Stimulated activated naive CD8-positive, alpha-beta T cell treated with anti-CD3 and anti-CD28 coated beads, Interleukin-15, amount 100 ng/mL, for 72 hours (primary cell): Measurements from ENCODE around the gene RGS5.
"Not testable (repeated sequence)": the region's sequence is repeated elsewhere in the genome, so short reads cannot be mapped to it uniquely, and the experiment has no call there.

Source experiments
- ATAC-seq: fragments of 150-1000 bp; cut with Tn5 transposase; 2 replicates; pipeline ENCODE4 v1.10.0; 2021; ENCODE audit warnings: mild to moderate bottlenecking, moderate library complexity
- DNase-seq, 2 donors: peaks; one replicate each; pipeline ENCODE4 v3.0.0; 2021 to 2022
- H3K27ac Mint-ChIP-seq, 2 donors: one replicate each; pipeline ENCODE4 v1.8.0; 2022; ENCODE audit warnings: mild to moderate bottlenecking in 2 of 2, mixed read lengths in 2 of 2, moderate library complexity in 2 of 2
- H3K27me3 Mint-ChIP-seq: one replicate; pipeline ENCODE4 v1.8.0; 2022; ENCODE audit warnings: mixed read lengths
- H3K4me1 Mint-ChIP-seq: one replicate; pipeline ENCODE4 v1.8.0; 2022; ENCODE audit warnings: mild to moderate bottlenecking, mixed read lengths
- H3K4me3 Mint-ChIP-seq, 2 donors: one replicate each; pipeline ENCODE4 v1.8.0; 2022; ENCODE audit warnings: mild to moderate bottlenecking in 2 of 2, mixed read lengths in 2 of 2, moderate library complexity in 1 of 2
- H3K9me3 Mint-ChIP-seq, 2 donors: one replicate each; pipeline ENCODE4 v1.8.0; 2022; ENCODE audit warnings: mixed read lengths in 2 of 2

Gene RGS5, protein sequence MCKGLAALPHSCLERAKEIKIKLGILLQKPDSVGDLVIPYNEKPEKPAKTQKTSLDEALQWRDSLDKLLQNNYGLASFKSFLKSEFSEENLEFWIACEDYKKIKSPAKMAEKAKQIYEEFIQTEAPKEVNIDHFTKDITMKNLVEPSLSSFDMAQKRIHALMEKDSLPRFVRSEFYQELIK

DNA sequence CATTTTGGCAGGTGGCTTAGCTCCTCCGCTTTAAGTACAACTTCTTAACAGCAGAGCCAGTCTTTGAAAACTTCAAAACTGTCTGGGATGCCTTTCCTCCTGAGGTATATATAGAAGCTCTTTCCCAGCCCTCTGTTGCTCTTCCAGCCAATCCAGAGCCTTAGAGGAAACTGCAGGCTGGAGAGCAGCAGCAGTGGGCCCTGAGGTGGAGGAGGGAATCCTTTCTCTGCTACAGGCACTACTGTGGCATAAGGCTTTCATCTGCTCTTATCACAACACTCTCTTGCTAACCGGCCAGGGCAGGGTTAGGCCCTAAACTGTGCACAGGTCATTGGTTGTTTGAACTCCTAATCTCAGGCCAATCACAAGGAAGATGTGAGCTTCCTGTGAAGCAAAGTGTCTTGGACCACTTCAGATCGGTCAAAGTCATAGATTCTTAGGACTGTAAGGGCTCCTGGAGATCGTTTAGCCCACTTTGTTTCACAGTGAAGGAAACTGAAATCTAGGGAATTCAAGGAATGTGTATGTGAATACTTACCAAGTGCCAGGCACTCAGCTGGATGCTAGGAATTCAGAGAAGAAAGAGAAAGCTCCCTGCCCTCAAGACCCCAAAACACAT is at the start of gene RGS5:
Gene RGS5 (minus strand): TSS at position 84 of the 619 bp plus-strand sequence. CDS start 81 bp downstream, at position 3.
- Mint-ChIP-seq H3K4me1 (no peaks in the 10 kb centered on the region), H3K9me3 (no peaks in the 10 kb centered on the region), H3K4me3 (no peak within 1 kb of the TSS), H3K27ac (no peak within 1 kb of the TSS), H3K27me3 (no peaks in the 10 kb centered on the region)
- ATAC-seq = no peak
- DNase-seq = no peak

DNA sequence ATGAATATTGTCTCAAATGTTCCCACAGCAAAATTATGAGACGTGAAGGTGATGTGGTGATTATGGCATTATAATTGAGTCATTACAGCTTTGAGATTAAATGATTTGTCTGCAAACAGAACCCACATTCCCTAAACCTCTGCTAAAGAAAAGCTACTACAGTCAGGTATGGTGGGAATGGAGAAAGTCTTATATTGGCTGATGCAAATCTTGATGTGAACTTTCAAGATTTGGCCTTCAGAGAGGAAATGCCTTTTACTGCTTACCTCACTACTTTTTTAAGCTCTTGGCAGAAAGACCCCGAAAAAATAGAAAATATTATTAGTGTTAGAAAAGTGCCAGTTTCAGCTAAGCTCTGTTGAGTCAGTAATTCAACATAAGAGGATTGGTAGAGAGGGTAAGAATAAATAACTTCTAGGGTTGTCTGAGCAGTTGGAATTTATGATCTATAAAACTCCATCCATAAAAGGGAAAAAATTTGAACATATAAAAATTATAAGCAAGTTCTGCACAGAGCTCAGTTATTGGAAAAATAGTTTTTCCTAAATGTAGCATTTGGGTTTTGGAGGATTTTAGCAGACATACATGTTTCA is 47.8 kb upstream of the RGS5 start:
- Mint-ChIP-seq H3K27ac (no peak overlapping the region), H3K9me3 (no peaks in the 10 kb centered on the region), H3K27me3 (no peaks in the 10 kb centered on the region), H3K4me1 (no peaks in the 10 kb centered on the region), H3K4me3 (no peak overlapping the region)
- DNase-seq = no peak
- ATAC-seq = no peak

DNA sequence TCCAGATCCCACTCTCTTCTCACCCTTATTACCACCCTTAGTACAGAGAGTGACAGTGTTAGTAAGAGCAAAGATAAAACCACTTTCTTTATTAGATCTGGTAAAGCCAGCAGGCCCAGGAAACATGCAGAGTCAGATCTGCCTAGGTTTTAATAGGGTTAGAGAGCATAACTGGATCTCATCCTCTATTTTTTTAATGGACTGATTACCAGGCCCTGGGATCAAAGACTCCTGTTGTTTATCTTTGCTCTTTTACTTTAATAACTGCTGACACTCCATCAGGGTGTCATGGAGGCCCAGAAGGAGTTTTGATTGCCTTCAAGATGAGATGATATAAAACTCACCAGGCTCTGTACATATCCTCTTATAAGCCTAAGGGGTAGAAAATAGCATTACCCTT is 45.3 kb upstream of the RGS5 start:
- Mint-ChIP-seq H3K9me3 (no peaks in the 10 kb centered on the region), H3K27ac (no peak overlapping the region), H3K4me1 (no peaks in the 10 kb centered on the region), H3K4me3 (no peak overlapping the region), H3K27me3 (no peaks in the 10 kb centered on the region)
- no peak for DNase-seq
- ATAC-seq = no peak

DNA sequence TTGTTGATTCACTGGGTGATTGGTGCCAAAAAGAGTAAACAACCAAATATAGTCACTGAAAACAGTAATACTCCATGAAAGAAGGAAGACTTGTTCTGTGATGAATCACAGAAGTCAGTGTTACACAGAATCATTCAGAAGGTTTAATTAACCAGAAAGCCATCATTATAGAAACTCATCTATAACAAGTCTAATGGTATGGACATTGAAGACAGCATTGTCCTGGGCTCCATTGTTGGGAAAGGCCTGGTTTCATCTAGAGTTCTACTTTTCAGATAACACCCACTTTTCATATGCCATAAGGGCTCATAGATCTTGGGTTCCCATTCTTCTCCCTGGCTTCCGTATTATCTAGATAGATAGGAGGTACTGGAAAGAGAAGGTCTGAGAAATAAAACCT is 41.9 kb upstream of the RGS5 start:
- H3K27ac Mint-ChIP-seq, H3K4me3 Mint-ChIP-seq, DNase-seq, H3K27me3 Mint-ChIP-seq, H3K4me1 Mint-ChIP-seq, H3K9me3 Mint-ChIP-seq, ATAC-seq: not testable (repeated sequence)

DNA sequence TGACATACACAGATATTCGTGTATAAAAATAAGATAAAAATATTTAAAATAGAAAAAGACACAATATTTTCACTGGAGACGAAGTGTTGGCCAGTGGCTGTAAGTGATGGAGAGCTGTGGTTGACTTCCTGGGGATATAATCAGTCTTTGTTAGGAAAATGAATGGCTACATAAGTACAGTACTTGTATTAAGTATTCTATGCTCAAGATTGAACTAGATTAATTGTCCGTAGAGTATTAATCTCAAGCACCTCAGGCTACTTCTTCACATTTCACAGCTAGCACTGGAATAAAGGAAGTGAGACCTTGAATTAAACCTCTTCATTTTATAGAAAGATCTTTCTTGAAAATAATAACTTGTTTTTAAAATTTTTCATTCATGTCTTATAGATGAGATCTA is 39.0 kb upstream of the RGS5 start:
- ATAC-seq (no peak), DNase-seq (no peak)
- Mint-ChIP-seq H3K27me3 (no peaks in the 10 kb centered on the region), H3K27ac (no peak overlapping the region), H3K4me1 (no peaks in the 10 kb centered on the region), H3K9me3 (peaks cover 0 to 4% of the 10 kb centered on the region in 2 donors), H3K4me3 (no peak overlapping the region)

DNA sequence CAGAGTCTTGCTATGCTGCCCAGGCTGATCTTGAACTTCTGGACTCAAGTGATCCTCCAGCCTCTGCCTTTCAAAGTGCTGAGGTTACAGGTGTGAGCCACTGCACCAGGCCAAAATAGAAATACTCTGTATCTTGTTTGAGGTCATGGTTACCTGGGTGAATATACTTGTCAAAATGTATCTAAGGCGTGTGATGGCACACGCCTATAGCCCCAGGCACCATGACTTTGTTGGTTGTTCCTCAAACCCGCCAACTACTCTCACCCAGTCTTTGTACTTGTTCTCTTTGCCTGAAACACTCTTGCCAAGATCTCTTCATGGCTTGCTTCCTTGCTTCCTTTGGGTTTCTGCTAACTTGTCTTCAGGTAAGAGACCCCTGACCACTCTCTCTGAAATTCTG is 38.0 kb upstream of the RGS5 start:
- Mint-ChIP-seq H3K27me3 (no peaks in the 10 kb centered on the region), H3K4me3 (no peak overlapping the region), H3K9me3 (peaks cover 0 to 4% of the 10 kb centered on the region in 2 donors), H3K4me1 (no peaks in the 10 kb centered on the region), H3K27ac (no peak overlapping the region)
- DNase-seq (no peak), ATAC-seq (no peak)

DNA sequence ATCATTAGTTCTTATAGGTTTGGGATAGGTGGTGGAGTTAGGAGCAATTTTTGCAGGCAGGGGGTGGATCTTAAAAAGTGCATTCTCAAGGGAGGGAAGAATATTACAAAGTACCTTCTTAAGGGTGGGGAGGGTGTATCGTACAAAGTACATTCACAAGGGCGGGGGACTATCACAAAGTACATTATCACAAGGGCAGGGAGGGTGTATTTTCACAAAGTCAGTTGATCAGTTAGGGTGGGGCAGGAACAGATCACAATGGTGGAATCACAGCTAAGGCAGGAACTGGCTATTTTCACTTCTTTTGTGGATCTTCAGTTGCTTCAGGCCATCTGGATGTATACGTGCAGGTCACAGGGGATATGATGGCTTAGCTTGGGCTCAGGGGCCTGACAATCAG is 30.9 kb upstream of the RGS5 start:
- H3K4me3 Mint-ChIP-seq, ATAC-seq, H3K4me1 Mint-ChIP-seq, H3K27me3 Mint-ChIP-seq, H3K27ac Mint-ChIP-seq, DNase-seq: not testable (repeated sequence)
- H3K9me3 Mint-ChIP-seq = peaks cover 4 to 11% of the 10 kb centered on the region in 2 donors

DNA sequence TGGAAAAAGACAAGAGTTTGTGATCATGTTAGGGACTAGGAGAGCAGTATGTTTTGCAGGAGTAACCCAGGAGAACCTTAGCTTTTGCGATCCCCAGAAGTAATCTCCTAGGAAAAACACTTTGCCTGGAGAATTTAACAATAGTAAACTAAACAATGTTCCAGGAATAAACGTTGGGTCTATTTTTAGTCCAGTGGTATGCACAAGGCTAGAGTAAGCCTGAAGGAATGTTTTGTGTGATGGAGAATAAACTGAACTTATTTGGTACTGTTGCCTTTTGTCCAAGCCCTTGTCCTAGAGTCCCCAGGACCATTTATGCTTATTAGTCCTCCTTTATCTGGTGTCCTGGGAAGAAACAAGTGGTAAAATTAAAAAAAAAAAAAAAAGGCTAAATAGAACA is 28.7 kb upstream of the RGS5 start:
- H3K27me3 Mint-ChIP-seq = no peaks in the 10 kb centered on the region
- H3K4me3 Mint-ChIP-seq = no peak overlapping the region
- peak overlapping the region in 1 of 2 donors; percentile 62 for H3K27ac Mint-ChIP-seq
- no peak for ATAC-seq
- no peaks in the 10 kb centered on the region for H3K4me1 Mint-ChIP-seq
- DNase-seq = no peak
- H3K9me3 Mint-ChIP-seq = peaks cover 12 to 14% of the 10 kb centered on the region in 2 donors

DNA sequence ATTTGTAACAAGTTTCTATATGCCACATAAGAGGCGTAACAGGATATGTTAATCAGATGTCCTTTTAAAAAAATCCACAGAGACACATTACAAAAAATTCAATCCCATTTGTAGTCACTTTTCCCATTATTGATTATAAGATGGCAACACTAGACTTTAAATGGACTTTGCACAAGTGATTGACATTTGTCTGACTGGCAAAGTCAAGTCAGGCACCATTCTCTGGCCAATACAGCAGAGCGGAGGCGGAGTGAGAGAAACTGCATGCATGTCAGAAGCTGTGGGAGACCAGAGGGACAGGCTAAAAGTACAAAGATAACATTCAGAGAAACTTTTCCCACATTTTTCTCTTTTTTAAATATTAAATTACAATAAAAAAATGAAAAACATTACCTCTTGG is 28.1 kb upstream of the RGS5 start:
- H3K27ac Mint-ChIP-seq = no peak overlapping the region
- no peak overlapping the region for H3K4me3 Mint-ChIP-seq
- ATAC-seq (no peak), DNase-seq (no peak)
- peaks cover 12 to 14% of the 10 kb centered on the region in 2 donors for H3K9me3 Mint-ChIP-seq
- H3K4me1 Mint-ChIP-seq = no peaks in the 10 kb centered on the region
- no peaks in the 10 kb centered on the region for H3K27me3 Mint-ChIP-seq

DNA sequence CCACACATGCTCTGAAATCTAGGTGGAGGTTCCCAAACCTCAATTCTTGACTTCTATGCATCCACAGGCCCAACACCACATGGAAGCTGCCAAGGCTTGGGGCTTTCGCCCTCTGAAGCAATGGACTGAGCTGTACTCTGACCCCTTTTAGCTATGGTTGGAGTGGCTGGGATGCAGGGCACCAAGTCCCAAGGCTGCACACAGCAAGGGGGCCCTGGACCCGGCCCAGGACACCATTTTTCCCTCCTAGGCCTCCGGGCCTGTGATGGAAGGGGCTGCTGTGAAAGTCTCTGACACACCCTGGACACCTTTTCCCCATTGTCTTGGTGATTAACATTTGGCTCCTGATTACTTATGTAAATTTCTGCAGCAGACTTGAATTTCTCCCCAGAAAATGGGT is 25.6 kb upstream of the RGS5 start:
- not testable (repeated sequence) for H3K27me3 Mint-ChIP-seq, ATAC-seq

DNA sequence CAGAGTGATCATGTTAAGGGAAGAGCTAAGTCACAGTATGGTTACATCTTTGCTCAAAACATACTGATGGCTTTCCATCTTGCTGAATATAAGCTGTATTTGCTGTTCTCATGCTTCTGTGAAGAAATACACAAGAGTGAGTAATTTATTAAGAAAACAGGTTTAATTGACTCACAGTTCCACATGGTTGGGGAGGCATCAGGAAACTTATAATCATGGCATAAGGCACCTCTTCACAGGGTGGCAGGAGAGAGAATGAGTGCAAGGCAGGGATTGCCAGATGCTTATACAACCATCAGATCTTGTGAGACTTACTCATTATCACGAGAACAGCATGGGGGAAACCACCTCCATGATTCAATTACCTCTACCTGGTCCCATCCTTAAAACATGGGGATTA is 24.4 kb upstream of the RGS5 start:
- H3K27me3 Mint-ChIP-seq = no peaks in the 10 kb centered on the region
- H3K4me1 Mint-ChIP-seq = no peaks in the 10 kb centered on the region
- no peak for DNase-seq
- H3K9me3 Mint-ChIP-seq = peaks cover 5 to 14% of the 10 kb centered on the region in 2 donors
- ATAC-seq = no peak
- no peak overlapping the region for H3K27ac Mint-ChIP-seq
- H3K4me3 Mint-ChIP-seq = no peak overlapping the region

More for the DNA sequence above, 25.6 kb upstream of the RGS5 start:
- not testable (repeated sequence) for H3K4me1 Mint-ChIP-seq, DNase-seq, H3K4me3 Mint-ChIP-seq, H3K27ac Mint-ChIP-seq
- peaks cover 5 to 14% of the 10 kb centered on the region in 2 donors for H3K9me3 Mint-ChIP-seq

DNA sequence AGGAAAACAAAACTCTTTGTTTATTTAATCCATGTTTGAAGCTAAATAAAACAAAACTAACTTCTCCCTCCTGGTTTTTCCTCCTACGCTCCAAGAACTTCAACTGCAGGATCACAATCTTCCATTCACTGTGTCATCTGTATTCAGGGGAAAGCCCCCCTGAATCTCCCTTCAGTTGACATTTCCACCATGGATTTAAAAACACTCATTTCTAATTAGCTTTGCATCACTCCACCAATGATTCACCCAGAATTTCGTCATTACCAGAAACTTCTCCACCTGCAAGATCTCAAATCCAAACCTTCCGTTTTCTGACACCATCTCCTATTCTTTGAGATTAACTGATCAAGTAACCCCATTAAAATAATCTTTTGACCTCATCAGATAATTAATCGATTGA is 10.9 kb upstream of the RGS5 start:
- H3K27ac Mint-ChIP-seq = no peak overlapping the region
- ATAC-seq (no peak), DNase-seq (no peak)
- H3K9me3 Mint-ChIP-seq = no peaks in the 10 kb centered on the region
- H3K4me1 Mint-ChIP-seq = no peaks in the 10 kb centered on the region
- no peak overlapping the region for H3K4me3 Mint-ChIP-seq
- H3K27me3 Mint-ChIP-seq = peaks cover 8% of the 10 kb centered on the region

DNA sequence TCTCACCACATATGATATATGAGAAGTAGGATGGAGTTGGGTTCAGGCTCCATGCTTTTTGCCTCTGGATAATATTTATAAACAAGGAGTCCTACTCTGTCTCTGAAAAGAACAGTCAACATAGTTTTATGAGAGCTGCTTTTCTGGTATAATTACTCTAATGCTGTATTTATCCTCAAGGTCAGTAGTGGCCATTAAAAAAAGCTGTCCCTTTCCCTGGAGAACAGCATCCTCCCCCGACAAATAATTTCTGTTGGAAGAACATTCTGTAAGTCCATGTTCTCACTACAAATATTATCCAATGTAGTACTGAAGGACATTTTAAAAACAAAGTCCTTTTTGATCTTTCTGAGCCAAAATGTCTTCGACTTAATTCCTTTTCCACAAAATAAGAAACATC is 9.0 kb upstream of the RGS5 start:
- ATAC-seq (no peak), DNase-seq (no peak)
- no peak overlapping the region for H3K4me3 Mint-ChIP-seq
- no peak overlapping the region for H3K27ac Mint-ChIP-seq
- H3K9me3 Mint-ChIP-seq = no peaks in the 10 kb centered on the region
- no peaks in the 10 kb centered on the region for H3K4me1 Mint-ChIP-seq
- peaks cover 8% of the 10 kb centered on the region for H3K27me3 Mint-ChIP-seq

DNA sequence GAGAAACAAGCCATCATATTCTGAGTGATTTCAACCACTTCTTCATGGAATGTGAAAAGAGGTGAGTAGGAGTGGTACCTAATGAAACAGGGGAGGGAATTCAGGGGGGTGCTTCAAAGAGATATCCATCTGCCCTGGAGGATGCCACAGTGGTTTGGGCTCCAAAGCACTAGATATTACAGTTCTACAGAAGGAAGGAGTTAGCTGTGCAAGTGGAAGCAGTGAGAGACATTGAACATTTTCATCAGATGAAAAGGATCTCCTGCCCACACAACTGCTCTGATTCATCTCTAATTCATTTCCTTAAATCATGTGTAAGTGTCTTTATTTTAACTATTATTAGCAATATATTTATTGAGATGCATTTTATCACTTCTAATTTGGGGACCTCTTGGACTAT is 2.8 kb upstream of the RGS5 start:
- ATAC-seq (no peak), DNase-seq (no peak)
- H3K9me3 Mint-ChIP-seq = no peaks in the 10 kb centered on the region
- H3K4me1 Mint-ChIP-seq = no peaks in the 10 kb centered on the region
- H3K27me3 Mint-ChIP-seq = no peaks in the 10 kb centered on the region
- no peak overlapping the region for H3K27ac Mint-ChIP-seq
- H3K4me3 Mint-ChIP-seq = no peak overlapping the region

DNA sequence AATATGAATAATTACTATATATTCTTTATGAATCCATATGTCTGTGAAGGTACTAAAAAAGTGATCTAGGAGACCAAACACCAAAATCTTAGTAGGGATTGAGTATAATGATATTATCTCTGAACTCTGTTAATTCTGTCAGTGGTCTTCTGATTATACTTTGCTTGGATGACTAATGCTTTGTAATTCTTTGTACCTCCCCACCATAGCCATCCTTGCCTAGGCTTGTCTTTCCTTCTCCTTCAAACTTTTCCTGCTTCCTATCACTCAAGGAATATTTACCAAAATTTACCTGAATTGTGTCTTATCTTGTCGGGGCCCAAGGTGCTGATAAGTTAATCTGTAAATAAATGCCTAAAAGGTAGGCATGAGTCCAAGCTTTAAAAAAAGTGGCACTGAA is 845 bp upstream of the RGS5 start:
- H3K4me1 Mint-ChIP-seq = no peaks in the 10 kb centered on the region
- ATAC-seq = no peak
- no peaks in the 10 kb centered on the region for H3K9me3 Mint-ChIP-seq
- no peaks in the 10 kb centered on the region for H3K27me3 Mint-ChIP-seq
- no peak for DNase-seq
- no peak overlapping the region for H3K27ac Mint-ChIP-seq
- no peak overlapping the region for H3K4me3 Mint-ChIP-seq

DNA sequence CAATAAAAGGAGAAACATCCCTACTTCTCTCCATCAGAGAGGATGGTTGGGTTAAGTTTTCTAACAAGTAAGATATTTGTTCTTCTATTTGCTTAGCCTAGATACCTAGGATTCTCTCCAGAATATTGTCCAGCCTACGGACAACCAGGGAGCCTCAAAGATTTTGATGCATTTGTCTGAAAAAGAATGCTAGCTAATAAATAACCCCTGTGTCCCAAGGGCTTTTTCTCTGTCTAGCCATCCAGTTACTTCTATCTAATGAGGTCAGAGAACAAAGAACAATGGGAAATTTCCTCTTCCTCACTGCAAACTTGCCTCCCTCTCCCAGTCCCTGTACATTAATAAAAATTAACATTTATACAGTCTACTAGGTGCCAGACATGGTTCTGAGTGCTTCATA is 810 bp downstream of the RGS5 start:
- Mint-ChIP-seq H3K4me3 (no peak overlapping the region), H3K27me3 (no peaks in the 10 kb centered on the region), H3K4me1 (no peaks in the 10 kb centered on the region), H3K9me3 (no peaks in the 10 kb centered on the region), H3K27ac (no peak overlapping the region)
- ATAC-seq (no peak), DNase-seq (no peak)

DNA sequence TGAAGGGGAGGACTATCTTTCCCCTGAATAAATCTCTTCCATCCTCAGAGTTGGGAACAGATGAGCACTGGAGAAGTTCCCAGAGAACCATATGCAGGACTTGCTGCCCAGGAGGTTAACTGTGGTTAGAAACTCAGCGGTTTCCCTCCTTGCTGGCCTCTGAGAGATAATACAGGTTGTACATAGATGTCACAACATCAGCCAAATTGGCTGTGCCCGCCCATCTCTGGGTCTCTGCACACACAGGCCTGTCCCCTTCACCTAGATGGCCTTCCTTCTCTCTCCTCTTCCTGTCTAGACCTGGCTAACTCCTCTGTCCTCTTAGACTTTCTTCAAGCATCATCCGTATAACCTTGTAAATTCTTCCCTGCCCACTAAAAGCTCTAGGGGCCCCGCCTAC is 5.7 kb downstream of the RGS5 start:
- Mint-ChIP-seq H3K4me3 (no peak overlapping the region), H3K9me3 (no peaks in the 10 kb centered on the region), H3K27ac (no peak overlapping the region), H3K27me3 (no peaks in the 10 kb centered on the region), H3K4me1 (no peaks in the 10 kb centered on the region)
- ATAC-seq (no peak), DNase-seq (no peak)
